GM18868 (cell line): ENCODE data around the gene ENOX1.

Source experiments
- ATAC-seq: cut with Tn5 transposase; IDR thresholded peaks from one replicate; pipeline ENCODE4 v1.9.1; 2021; ENCODE audit warnings: mild to moderate bottlenecking, moderate library complexity; ENCODE audit not compliant: unreplicated experiment

The ENOX1 gene

GRCh38 chr13:43269037-43269481, 517.7 kb downstream of the ENOX1 start:
- ATAC-seq: no peak

GRCh38 chr13:43268632-43269031, 518.1 kb downstream of the ENOX1 start:
- ATAC-seq: no peak

- no peak for ATAC-seq
Observed at GRCh38 chr13:43267916-43268315, 518.9 kb downstream of the ENOX1 start.

- no peak for ATAC-seq
Observed at GRCh38 chr13:43266936-43267615, 519.7 kb downstream of the ENOX1 start.

GRCh38 chr13:43265028-43265427, 521.7 kb downstream of the ENOX1 start:
- no peak for ATAC-seq

- ATAC-seq: no peak
Observed at GRCh38 chr13:43264458-43264857, 522.3 kb downstream of the ENOX1 start.

- peak; percentile 47 for ATAC-seq
Observed at GRCh38 chr13:43263047-43263446, 523.7 kb downstream of the ENOX1 start.

GRCh38 chr13:43260999-43261398, 525.8 kb downstream of the ENOX1 start:
- no peak for ATAC-seq

- no peak for ATAC-seq
Observed at GRCh38 chr13:43258771-43259170, 528.0 kb downstream of the ENOX1 start.

- no peak for ATAC-seq
Observed at GRCh38 chr13:43257765-43258164, 529.0 kb downstream of the ENOX1 start.

- no peak for ATAC-seq
Observed at GRCh38 chr13:43251961-43252360, 534.8 kb downstream of the ENOX1 start.

GRCh38 chr13:43246382-43246781, 540.4 kb downstream of the ENOX1 start:
- ATAC-seq: no peak

- ATAC-seq: no peak
Observed at GRCh38 chr13:43245374-43245964, 541.3 kb downstream of the ENOX1 start.

- no peak for ATAC-seq
Observed at GRCh38 chr13:43244481-43244880, 542.3 kb downstream of the ENOX1 start.

GRCh38 chr13:43243711-43244110, 543.1 kb downstream of the ENOX1 start:
- no peak for ATAC-seq

- ATAC-seq: no peak
Observed at GRCh38 chr13:43242040-43242439, 544.7 kb downstream of the ENOX1 start.

GRCh38 chr13:43240278-43240677, 546.5 kb downstream of the ENOX1 start:
- ATAC-seq: peak; percentile 97

- ATAC-seq: no peak
Observed at GRCh38 chr13:43239275-43239840, 547.4 kb downstream of the ENOX1 start.

- ATAC-seq: no peak
Observed at GRCh38 chr13:43238341-43239083, 548.3 kb downstream of the ENOX1 start.

- ATAC-seq: no peak
Observed at GRCh38 chr13:43237616-43238015, 549.2 kb downstream of the ENOX1 start.

- ATAC-seq: no peak
Observed at GRCh38 chr13:43235028-43235427, 551.7 kb downstream of the ENOX1 start.

- ATAC-seq: no peak
Observed at GRCh38 chr13:43232873-43233265, 553.9 kb downstream of the ENOX1 start.
